Loucy (cell line): ENCODE measurements around the gene BRINP2.

Source experiments
- H2AFZ ChIP-seq: fragments of 200-600 bp; sonication (generic); 2 replicates; pipeline ENCODE4 v1.6.0; 2016; ENCODE audit warnings: antibody characterized with exemption, mild to moderate bottlenecking, low read length, moderate library complexity
- H3F3A ChIP-seq: fragments of 200-600 bp; 2 replicates; pipeline ENCODE4 v1.6.0; 2016; ENCODE audit warnings: antibody characterized with exemption, low read depth, mild to moderate bottlenecking
- H3K27me3 ChIP-seq: fragments of 200-600 bp; sonication (generic); 2 replicates; pipeline ENCODE4 v1.6.1; 2014; ENCODE audit warnings: low read length, mild to moderate bottlenecking; ENCODE audit not compliant: insufficient read depth, poor library complexity, severe bottlenecking
- H3K36me3 ChIP-seq: fragments of 200-600 bp; sonication (generic); 2 replicates; pipeline ENCODE4 v1.6.1; 2016; ENCODE audit warnings: low read length; ENCODE audit not compliant: insufficient read depth
- H3K4me1 ChIP-seq: fragments of 200-600 bp; sonication (generic); 2 replicates; pipeline ENCODE4 v1.5.1; 2014; ENCODE audit warnings: low read length, mild to moderate bottlenecking; ENCODE audit not compliant: insufficient read depth, poor library complexity, severe bottlenecking
- H3K4me2 ChIP-seq: fragments of 200-600 bp; sonication (generic); 2 replicates; pipeline ENCODE4 v1.6.0; 2014; ENCODE audit warnings: antibody characterized with exemption, low read length, low read depth, mild to moderate bottlenecking; ENCODE audit not compliant: poor library complexity, severe bottlenecking
- H3K4me3 ChIP-seq: fragments of 200-600 bp; sonication (generic); 2 replicates; pipeline ENCODE4 v1.5.1; 2014; ENCODE audit warnings: low read length, mild to moderate bottlenecking, mixed read lengths; ENCODE audit not compliant: poor library complexity, severe bottlenecking
- H3K79me2 ChIP-seq: fragments of 200-600 bp; sonication (generic); 2 replicates; pipeline ENCODE4 v1.6.1; 2014; ENCODE audit warnings: low read length; ENCODE audit not compliant: insufficient read depth
- H3K9ac ChIP-seq: fragments of 200-600 bp; sonication (generic); 2 replicates; pipeline ENCODE4 v1.6.0; 2014; ENCODE audit warnings: mild to moderate bottlenecking, low read depth, low read length, moderate library complexity; ENCODE audit not compliant: poor library complexity, severe bottlenecking
- H3K9me2 ChIP-seq: fragments of 200-600 bp; sonication (generic); replicated peaks from 2 replicates; pipeline ENCODE4 v1.6.1; 2016; ENCODE audit warnings: low read depth, low read length, mixed read lengths
- H3K9me3 ChIP-seq: fragments of 200-600 bp; sonication (generic); 2 replicates; pipeline ENCODE4 v1.6.1; 2014; ENCODE audit warnings: mild to moderate bottlenecking, antibody characterized with exemption, low read length, low read depth; ENCODE audit not compliant: insufficient read depth
- H4K20me1 ChIP-seq: fragments of 200-600 bp; sonication (generic); 2 replicates; pipeline ENCODE4 v1.6.0; 2014; ENCODE audit warnings: antibody characterized with exemption, low read length, mild to moderate bottlenecking; ENCODE audit not compliant: insufficient read depth, poor library complexity, severe bottlenecking
- CTCF ChIP-seq: fragments of 200-600 bp; sonication (generic); conservative IDR thresholded peaks from 2 replicates; pipeline ENCODE4 v1.5.1; 2014; ENCODE audit warnings: mild to moderate bottlenecking, antibody characterized with exemption, low read length
- EZH2phosphoT487 ChIP-seq: fragments of 200-600 bp; IDR thresholded peaks from 2 replicates; pipeline ENCODE4 v1.6.1; 2018; ENCODE audit warnings: antibody characterized with exemption, mild to moderate bottlenecking, moderate library complexity, borderline replicate concordance

BRINP2 gene

GRCh38 chr1:177170756-177171535 is at the start of gene BRINP2:
Gene BRINP2 (plus strand): TSS chr1:177170958. CDS start chr1:177229877, 58,919 bp downstream.
- Histone ChIP-seq H3K4me3 (no peak within 1 kb of the TSS), H3K9ac (no peak within 1 kb of the TSS), H3K27me3 (no peaks in the 10 kb centered on the region)

GRCh38 chr1:177122461-177123251 is 48.1 kb upstream of the BRINP2 start:
- Histone ChIP-seq H3K9me3 (no peaks in the 10 kb centered on the region), H3K4me2 (peak overlapping the region; percentile 31), H3K9ac (no peak overlapping the region), H3K4me1 (peaks cover 26% of the 10 kb centered on the region), H3K36me3 (no peaks in the 10 kb centered on the region), H2AFZ (no peak overlapping the region), H3K4me3 (no peak overlapping the region), H4K20me1 (no peaks in the 10 kb centered on the region), H3K27me3 (no peaks in the 10 kb centered on the region), H3F3A (no peaks in the 10 kb centered on the region), H3K79me2 (no peaks in the 10 kb centered on the region), H3K9me2 (no peaks in the 10 kb centered on the region)
- TF ChIP-seq EZH2phosphoT487 = no peak
- TF ChIP-seq CTCF = no peak

More at GRCh38 chr1:177170756-177171535, at the start of gene BRINP2:
- Histone ChIP-seq H3K4me1 (no peaks in the 10 kb centered on the region), H3K36me3 (no peaks in the 10 kb centered on the region), H3K9me3 (no peaks in the 10 kb centered on the region), H4K20me1 (no peaks in the 10 kb centered on the region), H3K79me2 (no peaks in the 10 kb centered on the region), H3K4me2 (no peak within 1 kb of the TSS), H2AFZ (no peak within 1 kb of the TSS), H3K9me2 (no peaks in the 10 kb centered on the region), H3F3A (no peaks in the 10 kb centered on the region)
- TF ChIP-seq CTCF (no peak), EZH2phosphoT487 (no peak)

GRCh38 chr1:177124577-177125278 is 46.0 kb upstream of the BRINP2 start:
- Histone ChIP-seq H4K20me1 (no peaks in the 10 kb centered on the region), H3K4me1 (peaks cover 26% of the 10 kb centered on the region), H3K9me3 (no peaks in the 10 kb centered on the region), H3K9me2 (no peaks in the 10 kb centered on the region), H3K4me3 (no peak overlapping the region), H3K9ac (no peak overlapping the region), H3K36me3 (no peaks in the 10 kb centered on the region), H3K79me2 (no peaks in the 10 kb centered on the region), H3K27me3 (no peaks in the 10 kb centered on the region), H3K4me2 (no peak overlapping the region), H3F3A (no peaks in the 10 kb centered on the region), H2AFZ (no peak overlapping the region)
- TF ChIP-seq CTCF = no peak
- TF ChIP-seq EZH2phosphoT487 = no peak
